GM19463 (cell line): ENCODE measurements around the gene APOC3.
"Not testable (repeated sequence)": the region's sequence is repeated elsewhere in the genome, so short reads cannot be mapped to it uniquely, and the experiment has no call there.

Experiments
- ATAC-seq: cut with Tn5 transposase; IDR thresholded peaks from one replicate; pipeline ENCODE4 v1.9.1; 2021; ENCODE audit warnings: mild to moderate bottlenecking, moderate library complexity; ENCODE audit not compliant: unreplicated experiment

Gene APOC3

GRCh38 chr11:116828632-116829524 lies 829 bp upstream of the APOC3 start:
- ATAC-seq = no peak

- ATAC-seq = no peak
Measured at GRCh38 chr11:116830184-116830912, 641 bp downstream of the APOC3 start.

DNA sequence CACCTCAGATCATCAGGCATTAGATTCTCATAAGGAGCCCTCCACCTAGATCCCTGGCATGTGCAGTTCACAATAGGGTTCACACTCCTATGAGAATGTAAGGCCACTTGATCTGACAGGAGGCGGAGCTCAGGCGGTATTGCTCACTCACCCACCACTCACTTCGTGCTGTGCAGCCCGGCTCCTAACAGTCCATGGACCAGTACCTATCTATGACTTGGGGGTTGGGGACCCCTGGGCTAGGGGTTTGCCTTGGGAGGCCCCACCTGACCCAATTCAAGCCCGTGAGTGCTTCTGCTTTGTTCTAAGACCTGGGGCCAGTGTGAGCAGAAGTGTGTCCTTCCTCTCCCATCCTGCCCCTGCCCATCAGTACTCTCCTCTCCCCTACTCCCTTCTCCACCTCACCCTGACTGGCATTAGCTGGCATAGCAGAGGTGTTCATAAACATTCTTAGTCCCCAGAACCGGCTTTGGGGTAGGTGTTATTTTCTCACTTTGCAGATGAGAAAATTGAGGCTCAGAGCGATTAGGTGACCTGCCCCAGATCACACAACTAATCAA lies 2.2 kb downstream of the APOC3 start:
- ATAC-seq = no peak

DNA sequence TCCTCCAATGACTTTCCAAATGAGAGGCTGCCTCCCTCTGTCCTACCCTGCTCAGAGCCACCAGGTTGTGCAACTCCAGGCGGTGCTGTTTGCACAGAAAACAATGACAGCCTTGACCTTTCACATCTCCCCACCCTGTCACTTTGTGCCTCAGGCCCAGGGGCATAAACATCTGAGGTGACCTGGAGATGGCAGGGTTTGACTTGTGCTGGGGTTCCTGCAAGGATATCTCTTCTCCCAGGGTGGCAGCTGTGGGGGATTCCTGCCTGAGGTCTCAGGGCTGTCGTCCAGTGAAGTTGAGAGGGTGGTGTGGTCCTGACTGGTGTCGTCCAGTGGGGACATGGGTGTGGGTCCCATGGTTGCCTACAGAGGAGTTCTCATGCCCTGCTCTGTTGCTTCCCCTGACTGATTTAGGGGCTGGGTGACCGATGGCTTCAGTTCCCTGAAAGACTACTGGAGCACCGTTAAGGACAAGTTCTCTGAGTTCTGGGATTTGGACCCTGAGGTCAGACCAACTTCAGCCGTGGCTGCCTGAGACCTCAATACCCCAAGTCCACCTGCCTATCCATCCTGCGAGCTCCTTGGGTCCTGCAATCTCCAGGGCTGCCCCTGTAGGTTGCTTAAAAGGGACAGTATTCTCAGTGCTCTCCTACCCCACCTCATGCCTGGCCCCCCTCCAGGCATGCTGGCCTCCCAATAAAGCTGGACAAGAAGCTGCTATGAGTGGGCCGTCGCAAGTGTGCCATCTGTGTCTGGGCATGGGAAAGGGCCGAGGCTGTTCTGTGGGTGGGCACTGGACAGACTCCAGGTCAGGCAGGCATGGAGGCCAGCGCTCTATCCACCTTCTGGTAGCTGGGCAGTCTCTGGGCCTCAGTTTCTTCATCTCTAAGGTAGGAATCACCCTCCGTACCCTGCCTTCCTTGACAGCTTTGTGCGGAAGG lies 2.9 kb downstream of the APOC3 start:
- ATAC-seq = no peak

DNA sequence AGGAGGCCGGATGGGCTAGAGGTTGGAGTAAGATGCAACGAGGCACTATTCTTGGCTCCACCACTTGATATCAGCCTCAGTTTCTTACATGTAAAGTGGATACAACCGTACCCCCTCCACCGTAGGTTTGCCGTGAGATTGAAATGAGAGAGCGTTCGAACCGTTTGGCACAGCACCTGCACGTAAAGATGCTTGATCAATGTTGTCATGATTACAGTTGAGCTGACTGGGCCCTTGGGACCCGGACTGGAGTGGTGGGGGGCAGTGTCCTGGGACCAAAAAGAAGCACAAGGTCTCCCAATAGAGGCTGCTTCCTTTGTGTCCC lies 3.7 kb downstream of the APOC3 start:
- ATAC-seq = no peak

DNA sequence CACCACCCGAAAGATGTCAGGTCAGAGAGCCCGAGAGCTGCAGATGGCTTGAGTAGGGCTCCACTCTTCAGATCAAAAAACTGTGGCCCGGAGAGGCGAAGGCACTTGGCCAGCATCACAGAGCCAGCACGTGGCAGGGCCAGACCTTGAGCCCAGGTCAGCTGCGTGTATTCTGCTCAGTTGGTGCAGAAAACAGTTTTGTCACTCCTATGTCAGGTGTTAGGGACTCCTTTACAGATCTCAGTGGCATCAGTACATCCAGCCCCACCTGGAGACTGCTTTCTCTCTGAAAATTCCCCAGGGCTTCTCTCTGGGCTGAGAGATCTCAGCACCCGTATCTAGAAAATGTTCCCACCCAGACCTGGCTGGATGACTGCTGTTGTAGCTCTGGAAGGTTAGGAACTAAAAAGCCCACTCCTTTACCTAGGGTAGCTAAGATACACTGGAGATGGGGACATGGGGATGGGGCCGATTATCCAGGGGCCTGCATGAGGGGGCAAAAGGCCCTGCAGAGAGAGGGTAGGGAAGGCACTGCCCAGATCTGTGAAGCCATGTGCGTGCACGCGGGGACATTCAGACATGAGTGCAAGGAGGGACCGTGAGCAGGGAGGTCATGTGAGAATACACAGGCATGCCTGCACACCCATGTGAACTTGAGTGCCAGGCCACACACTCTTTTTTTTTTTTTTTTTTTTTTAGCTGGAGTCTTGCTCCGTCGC lies 4.3 kb downstream of the APOC3 start:
- no peak for ATAC-seq

- not testable (repeated sequence) for ATAC-seq
Measured at GRCh38 chr11:116834535-116835041, 4.9 kb downstream of the APOC3 start.

DNA sequence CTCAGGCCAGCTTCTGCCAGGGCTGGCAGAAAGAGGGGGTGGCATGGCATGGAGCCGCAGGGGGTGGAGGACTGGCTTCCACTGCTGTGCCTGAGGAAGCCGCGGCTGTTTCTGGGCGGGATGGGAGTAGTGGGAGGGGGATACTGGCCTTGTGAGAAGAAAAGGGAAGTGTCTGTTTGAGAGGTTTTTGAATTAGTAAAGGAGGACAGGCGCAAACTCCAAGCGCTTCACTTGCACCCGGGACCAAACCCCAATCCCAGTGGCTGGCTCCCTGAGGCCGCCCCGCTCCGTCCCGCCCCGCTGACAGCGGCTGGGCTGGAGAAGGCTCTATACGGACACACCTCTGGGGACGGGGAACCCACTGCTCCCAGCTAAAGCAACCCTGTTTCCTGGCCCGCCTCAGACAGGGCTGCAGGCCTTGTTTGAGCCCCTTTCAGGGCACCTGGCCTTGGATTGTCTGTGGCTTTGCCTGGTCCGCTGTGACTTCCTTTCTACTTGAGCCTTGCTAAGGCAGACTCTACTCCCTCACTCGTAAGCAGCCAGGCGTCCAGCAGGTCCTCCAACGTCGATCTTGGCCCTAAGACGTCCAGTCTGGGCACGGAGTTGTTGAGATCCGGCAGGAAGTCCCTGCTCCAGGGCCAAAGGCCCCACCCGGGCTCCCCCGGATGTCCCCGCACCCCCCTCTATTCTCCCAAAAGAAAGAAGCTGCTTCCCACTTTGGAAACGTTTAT lies 5.5 kb downstream of the APOC3 start:
- no peak for ATAC-seq

DNA sequence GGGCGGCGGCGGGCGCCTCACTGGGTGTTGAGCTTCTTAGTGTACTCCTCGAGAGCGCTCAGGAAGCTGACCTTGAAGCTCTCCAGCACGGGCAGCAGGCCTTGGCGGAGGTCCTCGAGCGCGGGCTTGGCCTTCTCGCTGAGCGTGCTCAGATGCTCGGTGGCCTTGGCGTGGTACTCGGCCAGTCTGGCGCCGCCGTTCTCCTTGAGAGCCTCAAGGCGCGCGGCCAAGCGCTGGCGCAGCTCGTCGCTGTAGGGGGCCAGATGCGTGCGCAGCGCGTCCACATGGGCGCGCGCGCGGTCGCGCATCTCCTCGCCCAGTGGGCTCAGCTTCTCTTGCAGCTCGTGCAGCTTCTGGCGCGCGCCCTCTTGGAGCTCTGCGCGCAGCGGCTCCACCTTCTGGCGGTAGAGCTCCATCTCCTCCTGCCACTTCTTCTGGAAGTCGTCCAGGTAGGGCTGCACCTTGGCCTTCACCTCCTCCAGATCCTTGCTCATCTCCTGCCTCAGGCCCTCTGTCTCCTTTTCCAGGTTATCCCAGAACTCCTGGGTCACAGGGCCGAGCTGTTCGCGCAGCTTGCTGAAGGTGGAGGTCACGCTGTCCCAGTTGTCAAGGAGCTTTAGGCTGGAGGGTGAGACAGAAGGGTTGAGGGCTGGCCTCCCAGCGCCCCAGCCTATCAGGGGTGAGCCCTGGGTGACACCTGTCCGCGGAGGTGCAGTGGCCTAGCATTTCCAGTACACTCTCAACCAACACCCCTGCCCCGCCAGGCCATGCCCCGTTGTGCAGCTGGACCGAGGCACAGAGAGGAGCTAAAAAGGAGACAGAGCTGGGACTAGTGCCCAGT lies 6.3 kb downstream of the APOC3 start:
- ATAC-seq = peak; percentile 83

- no peak for ATAC-seq
Measured at GRCh38 chr11:116836632-116836991, 6.9 kb downstream of the APOC3 start.

DNA sequence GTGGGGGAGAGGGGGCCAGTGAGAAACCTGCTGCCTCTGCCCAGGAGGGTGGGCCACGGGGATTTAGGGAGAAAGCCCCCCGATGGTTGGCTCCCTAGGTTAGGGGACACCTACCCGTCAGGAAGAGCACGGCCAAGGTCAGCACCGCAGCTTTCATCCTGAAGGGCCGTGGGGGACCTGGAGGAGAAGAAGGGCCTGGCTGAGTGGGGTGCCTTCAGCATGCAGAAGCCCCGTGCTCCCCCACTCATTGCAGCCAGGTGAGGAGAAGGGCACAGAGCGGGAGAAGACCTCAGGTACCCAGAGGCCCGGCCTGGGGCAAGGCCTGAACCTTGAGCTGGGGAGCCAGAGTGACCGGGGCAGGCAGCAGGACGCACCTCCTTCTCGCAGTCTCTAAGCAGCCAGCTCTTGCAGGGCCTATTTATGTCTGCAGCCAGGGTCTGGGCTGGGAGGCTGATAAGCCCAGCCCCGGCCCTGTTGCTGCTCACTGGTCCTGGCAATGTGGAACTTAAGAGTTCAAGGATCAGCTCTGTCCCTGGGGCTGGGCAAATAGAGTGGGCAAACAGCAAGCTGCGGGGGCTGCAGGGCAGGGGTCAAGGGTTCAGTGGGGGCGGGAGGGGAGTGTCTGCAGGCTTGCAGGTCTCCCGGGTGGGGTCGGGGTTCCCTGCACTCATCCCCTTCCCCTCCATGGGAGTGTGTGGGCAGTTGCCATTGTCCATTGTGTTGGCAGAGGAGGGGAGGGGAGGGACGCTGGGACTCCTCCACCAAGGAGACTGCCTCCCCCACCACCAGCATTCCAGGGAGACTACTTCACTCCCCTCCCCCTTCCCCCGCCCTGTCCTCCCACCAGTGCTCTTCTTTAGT lies 7.8 kb downstream of the APOC3 start, which contains the start of gene APOA1:
TSS of gene APOA1 (minus strand) at position 392 of the 861 bp plus-strand sequence. CDS start at position 157, 235 bp downstream.
- ATAC-seq = no peak

GRCh38 chr11:116838321-116839084 lies 8.8 kb downstream of the APOC3 start:
- ATAC-seq = no peak

DNA sequence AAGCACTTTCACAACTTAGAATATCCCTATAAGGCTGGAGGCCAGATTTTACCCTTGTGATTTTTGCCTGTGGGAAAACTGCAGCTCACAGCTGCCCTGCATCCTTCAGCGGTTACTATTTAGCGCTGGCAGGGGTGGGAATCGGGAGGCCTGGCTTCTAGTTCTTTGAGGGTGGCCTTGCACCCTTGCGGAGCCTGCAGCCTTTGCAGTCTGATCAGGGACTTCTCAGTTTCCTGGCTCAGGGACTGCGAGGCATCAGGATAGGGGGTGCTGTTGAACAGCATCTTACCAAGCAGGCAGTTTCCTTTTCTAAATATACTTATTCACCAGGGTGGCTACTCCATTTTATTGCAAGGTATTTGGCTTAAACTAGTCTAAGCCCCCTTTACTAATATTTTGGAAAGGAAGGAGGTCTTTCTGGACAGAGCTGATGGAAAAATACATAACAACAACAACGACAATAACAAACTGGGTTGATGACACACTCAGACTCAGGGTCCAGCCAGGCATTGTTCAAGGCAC lies 10.6 kb downstream of the APOC3 start:
- ATAC-seq = no peak

GRCh38 chr11:116840746-116841296 lies 11.1 kb downstream of the APOC3 start:
- no peak for ATAC-seq

DNA sequence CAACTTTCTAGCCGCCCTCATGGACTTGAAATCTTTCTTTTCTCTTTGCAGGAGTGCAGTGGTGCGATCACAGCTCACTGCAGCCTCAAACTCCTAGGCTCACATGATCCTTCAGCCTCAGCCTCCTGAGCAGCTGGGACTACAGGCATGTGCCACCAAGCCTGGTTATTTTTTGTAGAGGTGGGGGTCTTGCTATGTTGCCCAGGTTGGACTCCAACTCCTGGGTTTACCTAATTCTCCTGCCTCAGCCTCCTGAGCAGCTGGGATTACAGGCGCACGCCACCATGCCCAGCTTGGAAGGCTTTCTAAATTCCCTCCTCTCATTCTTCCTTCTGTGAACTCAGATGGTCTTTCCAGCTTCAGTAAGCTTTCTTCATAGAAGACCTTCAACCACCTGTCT lies 12.4 kb downstream of the APOC3 start:
- no peak for ATAC-seq

- ATAC-seq = no peak
Measured at GRCh38 chr11:116842909-116843308, 13.2 kb downstream of the APOC3 start.
